T-helper 9 cell (primary cell): ENCODE data around the gene DACT3.
A peak's percentile ranks its signal among the peaks of the same experiment; 100 is the strongest.

Source experiments
- DNase-seq: peaks from one replicate; pipeline ENCODE4 v3.0.0-alpha.2; 2020

DACT3 gene

DNA sequence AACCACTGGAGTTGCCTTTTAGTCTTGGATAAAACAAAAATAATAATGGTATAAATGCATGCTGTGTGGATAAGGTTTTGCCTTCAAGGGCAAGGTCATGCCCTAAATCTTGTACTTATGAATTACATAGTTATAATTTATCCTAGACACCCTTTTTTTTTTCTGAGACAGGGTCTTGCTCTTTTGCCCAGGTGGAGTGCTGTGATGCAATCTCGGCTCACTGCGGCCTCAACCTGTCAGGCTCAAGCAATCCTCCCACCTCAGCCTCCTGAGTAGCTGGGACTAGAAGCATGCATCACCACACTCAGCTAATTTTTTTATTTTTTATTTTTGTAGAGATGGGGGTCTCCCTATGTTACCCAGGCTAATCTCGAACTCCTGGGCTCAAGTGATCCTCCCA, 7.7 kb upstream of the DACT3 start:
- no peak for DNase-seq

DNA sequence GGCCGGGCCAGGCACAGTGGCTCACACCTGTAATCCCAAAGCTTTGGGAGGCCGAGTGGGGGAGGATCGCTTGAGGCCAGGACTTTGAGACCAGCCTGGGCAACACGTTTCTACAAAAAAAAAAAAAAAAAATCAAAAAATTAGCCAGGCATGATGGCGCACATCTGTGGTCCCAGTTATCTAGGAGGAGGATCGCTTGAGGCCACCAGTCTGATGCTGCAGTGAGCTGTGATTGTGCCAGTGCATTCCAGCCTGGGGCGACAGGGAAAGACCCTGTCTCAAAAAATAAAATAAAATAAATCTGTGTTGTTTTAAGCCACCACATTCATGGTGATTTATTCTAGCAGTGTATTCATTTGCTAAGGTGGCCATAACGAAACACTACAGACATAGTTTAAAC, 4.1 kb upstream of the DACT3 start:
- no peak for DNase-seq

DNA sequence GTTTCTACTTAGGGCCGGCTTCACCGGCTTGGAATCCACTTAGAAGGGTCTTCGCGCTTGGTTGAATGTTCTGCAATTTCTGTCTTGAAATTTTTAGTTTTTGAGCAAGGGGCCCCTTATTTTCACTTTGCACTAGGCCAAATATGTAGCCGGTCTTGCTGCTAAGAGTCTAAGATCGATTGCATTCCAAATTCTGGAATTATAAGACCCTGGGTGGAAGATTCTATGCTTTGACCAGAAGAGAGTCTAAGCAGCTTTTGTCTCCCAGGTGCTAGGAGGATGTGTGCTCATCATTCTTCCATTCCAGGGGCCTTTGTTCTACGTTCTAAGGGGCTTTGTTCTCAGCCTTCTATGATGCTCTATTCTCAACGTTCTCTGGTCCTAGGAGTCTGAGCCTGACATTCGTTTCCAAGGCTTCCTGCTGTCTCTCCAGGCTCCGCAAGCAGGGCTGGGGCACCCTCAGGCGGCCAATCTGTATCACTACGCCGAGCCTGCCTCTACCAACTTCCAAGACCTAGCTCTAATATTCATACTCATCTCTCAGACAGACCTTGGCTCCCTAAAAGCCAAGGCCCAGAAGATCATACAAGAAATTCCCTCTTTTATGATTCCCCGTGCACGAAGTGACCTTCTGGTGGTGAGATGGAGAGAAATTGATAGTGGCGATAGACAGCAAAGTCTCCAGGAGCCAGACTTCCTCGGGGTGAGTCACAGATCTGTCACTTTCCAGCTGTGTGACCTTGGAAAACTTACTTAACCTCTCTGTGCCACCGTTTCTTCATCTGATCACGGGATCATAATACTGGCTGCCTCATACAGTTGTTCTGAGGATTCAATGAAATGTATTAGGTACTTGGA, 982 bp upstream of the DACT3 start:
- DNase-seq, result peak; percentile 67

DNA sequence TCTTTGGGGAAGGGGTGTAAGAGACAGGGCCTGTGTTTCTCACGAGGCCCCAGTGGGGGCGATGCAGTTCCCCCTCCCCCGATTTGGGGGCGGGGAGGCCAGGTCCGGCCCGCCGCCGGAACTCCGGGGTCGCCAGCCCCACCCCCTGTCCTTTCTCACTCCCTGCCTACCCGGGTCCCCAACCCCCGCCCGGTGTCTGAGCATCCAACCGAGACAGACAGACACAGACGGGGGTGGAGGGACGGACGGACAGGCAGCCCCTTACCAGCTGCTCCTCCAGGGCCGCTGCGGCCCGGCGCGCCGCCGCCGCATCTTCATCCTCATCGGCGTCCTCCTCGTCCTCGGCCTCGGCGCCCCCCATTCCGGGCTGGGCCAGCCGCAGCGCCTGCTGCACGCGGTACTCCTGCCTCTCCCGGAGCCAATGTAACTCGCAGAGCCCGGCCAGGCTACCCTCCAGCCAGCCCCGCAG, 397 bp downstream of the DACT3 start:
- DNase-seq, result no peak

DNA sequence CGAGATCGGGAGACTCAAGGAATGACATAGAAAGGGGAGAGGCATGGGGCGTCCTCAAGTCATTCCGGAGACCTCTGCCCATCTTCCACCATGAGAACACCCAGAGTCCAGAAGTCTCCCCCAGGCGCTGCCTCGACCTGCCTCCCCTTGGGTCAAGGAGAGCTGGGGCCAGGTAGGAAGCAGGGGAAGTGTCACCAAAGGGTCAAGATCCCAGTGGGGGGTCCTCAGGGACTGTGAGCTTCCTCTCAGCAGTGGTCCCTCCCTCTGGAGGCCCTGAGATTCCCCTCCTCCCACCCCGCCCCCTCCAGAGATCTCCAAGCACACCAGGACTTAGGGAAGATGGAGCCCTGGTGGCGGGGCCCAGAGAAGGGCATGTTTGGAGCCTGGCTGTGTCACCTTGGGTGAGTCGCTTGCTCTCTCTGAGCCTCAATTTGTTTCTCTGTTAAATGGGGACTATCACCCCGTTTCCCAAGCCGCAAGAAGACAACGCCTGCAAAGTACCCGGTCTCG, 919 bp downstream of the DACT3 start:
- DNase-seq, result no peak

DNA sequence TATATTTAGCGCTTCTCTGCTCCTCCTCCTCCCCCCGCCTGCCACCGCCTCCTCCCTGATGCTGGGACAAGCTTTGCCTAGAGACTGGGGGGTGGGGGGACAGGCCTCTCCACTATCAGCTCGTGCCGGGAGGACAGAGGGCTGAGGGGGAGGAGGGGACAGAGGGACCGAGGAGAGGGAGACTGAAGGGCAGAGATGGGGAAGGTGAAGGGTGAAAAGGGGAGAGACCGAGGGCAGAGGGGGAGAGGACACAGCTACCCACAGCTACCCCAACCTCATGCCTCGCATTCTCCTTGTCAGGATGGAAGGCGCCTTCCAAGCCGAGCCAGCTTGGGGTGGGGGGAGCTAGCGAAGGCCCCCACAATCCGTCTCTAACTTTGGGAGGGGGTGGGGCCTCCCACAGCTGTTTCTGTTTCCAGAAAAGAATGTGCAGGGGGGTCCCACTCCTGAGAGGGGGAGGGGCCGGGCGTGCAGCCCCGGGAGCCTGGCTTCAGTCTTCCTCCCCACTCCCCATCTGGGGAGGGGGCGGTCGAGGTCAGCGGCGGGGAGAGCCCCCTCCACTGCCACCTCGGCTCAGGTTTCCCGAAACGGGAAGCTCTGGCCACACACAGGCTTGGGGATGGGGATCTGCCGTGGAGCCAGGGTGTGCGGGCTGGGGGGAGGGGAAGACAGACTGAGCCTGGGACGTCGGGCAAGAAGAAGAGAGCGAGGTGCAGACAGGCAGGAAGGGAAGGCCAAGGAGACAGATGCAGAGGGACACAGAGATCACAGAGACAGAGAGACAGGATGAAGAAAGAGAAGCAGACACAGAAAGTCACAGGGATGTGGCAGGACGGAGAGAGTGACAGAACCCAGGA, 1.6 kb downstream of the DACT3 start:
- no peak for DNase-seq

DNA sequence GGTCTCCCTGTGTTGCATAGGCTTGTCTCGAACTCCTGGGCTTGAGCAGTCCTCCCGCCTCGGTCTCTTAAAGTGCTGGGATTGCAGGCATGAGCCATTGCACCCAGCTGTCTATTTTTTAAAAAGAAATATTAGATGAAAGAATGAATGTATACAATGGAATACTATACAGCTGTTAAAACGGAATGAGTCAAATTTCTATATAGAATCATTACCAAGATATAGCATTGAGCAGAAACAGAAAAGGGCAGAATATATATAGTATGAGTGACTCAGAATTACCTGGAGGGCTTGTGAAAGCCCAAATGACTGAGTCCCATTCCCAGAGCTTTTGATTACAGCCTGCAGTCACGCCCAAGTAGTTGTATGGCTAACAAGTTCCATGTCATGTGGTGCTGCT, 4.4 kb downstream of the DACT3 start:
- DNase-seq, result no peak

DNA sequence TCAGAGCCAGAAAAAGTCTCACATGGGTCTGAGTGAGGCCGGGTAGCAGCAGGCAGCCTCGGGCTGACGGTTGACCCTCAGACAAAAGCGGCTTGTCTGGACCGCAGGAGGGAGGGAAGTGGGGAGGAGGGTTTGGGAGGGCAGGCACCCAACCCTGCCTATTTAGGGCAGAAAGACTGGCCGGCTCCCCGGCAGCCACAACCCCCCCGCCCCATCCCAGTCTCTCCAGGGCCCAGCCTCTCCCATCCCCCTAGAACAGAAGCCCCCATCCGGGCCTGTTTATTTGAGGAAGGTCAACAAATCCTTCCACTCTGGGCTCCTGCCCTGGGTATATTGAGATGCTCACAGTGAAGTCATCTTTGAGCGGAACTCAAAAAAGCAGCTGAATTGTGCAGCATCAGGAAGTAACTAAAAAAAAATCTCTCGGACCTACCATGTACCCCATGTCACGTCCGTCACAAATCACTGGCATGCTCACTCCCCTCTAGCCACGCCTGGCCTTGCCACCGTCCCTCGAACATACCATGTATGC, 6.3 kb downstream of the DACT3 start:
- DNase-seq, result no peak

DNA sequence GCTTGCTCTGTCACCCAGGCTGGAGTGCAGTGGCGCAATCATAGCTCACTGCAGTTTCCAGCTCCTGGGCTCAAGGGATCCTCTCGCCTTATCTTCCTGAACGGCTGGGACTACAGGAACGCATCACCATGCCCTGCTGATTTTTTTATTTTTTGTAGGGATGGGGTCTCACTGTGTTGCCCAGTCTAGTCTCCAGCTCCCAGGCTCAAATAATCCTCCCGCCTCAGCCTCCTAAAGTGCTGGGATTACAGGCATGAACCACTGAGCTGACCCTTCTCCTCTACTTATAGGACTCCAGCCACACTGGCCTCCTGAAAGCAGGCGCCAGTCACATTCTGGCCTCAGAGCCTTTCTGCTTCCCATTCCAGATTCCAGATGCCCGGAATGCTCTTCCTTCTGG, 10.5 kb downstream of the DACT3 start:
- no peak for DNase-seq

DNA sequence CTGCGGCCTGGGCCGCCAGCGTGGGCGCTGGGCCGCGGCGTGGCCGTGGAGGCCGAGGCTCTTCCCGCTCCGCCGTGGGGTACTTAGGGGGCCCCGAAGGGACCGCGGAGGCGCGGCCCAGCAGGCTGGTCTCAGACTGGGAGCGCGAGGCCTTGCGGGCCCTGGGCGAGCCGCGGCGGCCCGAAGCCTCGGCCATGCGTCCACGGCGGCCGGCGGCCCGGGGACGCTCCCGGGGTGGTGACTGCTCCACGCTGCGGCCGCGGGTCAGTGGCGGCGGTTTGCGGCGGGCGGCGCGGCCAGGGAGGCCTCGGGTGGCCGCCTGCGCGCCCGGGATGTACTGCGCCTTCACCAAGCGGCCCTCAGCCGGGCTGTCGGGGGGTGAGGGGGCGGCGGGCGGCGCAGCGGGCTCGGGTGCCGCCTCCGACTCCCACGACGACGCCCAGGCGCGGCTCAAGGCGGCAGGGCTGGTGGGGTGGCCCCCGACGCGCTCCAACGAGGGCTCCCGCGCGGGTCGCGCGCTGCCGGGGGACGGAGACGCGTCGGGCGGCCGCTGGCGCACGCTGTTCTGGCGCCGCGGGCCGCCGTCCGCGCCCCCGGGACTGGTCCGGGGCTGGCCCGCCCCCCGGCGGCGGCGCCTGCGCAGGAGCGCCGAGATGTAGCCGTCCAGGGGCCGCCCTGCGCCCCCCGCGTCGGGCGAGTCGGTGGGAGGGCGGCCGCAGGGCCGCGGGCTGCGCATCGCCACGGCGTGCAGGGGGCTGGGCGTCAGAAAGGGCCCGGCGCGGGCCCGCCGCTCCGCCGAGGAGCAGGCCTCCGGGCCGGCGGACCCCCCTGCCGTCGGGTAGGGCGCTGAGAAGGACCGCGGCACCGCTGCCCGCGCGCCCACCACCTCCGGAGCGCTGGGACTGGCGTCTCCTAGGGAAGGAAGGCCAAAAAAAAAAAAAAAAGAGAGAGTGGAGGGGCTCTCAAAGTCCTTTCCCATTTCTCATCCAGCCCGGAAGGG, 11.7 kb downstream of the DACT3 start:
- no peak for DNase-seq

DNA sequence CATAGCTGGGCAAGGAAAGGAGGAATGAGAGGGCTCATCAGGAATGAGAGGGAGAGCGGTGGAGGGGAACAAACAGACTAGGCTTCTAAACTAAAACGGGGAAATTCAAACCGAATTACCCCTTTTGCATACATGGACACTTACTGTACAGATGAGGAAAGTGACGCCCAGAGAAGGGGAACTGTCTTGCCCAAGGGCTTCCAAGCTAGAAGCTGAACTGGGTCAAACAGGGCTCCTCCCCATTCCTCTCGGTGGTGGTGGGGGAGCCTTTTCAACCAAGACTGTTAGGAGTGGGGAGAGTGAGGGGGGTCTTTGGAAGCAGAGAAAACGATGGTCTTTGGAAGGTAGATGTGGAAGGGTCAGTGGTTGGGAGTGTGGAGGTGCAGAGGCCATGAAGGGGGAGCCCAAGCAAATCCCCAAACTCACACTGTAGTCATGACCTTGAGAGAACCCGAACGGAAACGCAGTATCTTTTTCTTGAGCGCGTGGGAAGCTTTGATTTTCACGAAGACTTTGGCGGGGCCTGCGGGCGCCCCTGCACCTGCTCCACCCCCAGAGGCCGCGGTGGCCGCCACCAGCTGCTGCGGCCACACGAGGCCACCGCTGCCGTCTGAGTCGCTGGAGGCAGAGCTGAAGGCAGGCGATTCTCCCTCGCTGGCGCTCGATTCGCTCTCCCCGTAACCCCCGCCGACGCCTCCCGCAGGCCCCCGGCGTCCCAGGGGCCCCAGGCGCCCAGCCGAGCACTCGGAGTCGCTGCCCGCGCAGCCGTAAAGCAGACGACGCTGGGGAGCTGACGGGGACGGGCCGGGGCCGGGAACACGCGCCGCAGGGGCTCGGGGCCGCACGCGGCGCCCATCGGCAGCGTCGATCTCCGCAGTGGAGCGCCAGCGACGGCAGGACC, 12.7 kb downstream of the DACT3 start:
- no peak for DNase-seq

DNA sequence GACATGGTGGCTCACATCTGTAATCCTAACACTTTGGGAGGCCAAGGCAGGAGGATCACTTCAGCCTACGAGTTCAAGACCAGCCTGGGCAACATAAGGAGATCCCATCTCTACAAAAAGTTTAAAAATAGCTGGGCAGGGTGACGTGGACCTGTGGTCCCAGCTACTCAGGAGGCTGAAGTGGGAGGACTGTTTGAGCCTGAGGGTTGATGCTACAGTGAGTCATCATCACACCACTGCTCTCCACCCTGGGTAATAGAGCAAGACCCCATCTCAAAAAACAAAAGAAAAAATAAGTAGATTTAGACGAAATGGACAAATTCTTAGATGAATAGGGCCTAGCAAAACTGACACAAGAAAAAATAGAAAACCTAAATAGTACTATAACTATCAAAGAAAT, 14.6 kb downstream of the DACT3 start:
- no peak for DNase-seq

DNA sequence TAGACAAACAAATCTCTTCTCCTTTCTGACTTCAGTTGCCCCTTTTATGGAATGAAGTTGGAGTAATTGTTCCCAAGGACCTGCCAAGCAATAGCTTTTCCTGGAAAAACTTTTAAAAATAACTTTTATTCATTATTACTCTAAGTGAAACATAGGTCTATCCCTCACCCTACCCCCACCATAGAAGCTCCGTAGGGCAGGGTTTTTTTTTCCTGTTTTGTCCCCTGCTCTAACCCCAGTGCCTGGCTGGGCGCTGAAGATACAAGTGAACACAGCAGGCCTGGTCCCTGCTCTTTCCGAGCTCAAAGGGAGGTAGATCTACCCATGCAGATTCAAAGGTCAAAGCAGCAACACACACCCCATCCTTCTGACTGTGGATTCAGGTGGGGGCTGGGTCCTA, 16.3 kb downstream of the DACT3 start:
- DNase-seq, result no peak

DNA sequence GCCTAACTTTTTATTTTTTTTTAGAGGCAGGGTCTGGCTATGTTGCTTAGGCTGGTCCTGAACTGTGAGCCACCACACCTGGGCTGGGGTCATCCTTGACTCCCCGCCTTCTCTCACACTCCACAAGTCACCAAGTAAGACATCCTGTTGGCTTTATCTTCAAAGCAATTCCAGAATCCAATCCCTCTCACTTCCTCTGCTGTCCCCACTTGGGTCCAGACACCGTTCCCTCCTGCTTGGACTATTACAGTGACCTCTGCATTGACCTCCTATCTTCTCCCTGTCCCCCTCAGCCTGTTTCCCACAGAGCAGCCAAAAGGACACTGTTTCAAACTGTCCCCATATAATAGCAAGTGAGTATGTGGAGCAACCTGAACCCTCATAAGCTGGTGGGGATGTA, 20.3 kb downstream of the DACT3 start:
- DNase-seq, result no peak

DNA sequence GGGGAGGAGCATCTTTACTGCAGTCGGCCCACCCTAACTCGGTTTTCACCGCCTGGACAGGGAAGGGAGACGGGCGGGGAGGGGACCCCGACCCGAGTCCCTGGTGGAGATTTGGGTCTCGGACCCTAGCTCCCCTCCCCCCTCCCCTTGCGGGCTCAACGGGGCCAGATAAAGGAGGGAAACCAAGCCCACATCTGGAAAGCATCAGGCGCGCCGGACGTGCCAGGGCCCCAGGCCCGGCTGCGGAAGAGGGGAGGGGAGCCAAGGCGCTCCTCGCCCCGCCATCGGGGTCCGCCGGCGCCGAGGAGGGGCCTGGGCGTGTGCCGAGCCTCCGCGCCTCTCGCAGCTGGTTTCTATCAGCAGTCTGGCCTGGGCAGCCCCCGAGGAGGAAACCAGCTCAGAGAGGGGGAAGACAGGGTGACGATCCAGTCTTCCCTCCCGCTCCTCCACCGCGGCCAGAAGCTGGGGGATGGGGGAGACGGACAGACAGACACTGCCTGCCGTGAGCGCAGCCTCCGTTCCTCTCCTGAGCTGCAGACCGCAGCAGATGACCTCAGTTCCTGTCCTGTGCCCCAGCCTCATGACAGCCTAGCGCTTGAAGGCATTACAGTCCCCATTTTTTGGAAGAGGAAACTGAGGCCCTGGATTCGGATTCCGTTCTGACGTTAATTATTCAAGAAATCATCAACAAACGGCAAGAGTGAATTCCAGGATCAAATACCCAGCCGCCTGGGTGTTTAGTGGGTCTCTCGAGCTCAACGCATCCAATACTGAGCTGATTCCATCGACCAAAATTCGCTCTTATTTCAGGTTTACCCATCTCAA, 21.4 kb downstream of the DACT3 start:
- no peak for DNase-seq

DNA sequence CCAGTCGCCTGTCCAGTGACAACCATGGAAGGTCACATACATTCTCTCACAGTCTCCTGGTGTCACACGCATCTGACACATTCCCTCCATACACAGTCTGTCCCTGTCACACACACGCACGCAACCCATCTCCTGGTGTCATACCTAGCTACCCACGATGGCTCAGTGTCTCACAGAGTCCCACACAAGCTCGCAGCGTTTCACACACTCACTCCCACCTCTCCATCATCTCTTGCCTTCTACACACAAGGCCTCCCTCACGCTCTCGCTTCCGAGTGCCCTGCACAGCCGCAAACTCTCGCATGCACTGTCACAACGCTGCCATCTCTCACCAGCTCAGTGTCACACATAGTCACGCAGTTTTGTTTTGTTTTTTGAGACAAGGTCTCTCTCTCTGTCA, 23.8 kb downstream of the DACT3 start:
- no peak for DNase-seq

DNA sequence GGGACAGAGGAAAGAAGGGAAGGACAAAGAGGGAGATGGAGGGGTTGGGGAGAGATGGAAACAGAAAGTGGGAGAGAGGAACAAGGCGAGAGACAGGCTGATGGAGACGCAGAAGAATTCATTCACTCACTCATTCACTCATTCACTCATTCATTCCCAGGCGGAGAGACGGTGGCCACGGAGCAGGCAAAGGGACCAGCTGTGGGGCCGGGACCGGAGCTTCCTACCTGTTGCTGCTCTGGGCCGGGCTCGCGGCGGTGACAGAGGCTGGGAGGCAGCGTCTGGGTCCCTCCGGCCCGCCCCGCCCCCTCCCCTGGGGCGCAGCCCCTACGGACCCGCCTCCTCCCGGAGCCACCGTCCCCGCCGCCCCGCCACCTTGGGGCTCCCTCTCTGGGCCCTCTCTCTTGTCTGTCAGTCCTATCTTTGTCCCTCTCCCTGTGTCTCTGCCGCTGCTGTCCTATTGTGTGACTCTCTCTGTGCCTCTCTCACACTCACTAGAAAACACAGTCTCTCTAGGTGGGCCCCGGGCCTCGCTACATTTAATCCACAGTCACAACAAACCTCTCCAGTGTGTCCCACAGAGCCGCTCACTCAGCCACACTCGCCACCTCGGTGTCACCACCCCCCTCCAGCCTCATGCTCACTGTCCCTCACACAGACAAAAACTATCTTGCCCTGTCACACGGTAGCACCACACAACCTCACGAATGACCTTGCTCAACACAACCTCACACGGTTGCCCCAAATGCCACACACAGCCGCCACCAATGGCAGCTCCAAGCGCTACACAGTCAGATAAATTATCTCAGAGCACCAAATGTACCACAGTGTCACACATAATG, 24.8 kb downstream of the DACT3 start, which contains the start of gene GNG8:
TSS of gene GNG8 (minus strand) at position 283 of the 842 bp plus-strand sequence. CDS start 1,520 bp downstream, outside the sequence.
- DNase-seq, result no peak

DNA sequence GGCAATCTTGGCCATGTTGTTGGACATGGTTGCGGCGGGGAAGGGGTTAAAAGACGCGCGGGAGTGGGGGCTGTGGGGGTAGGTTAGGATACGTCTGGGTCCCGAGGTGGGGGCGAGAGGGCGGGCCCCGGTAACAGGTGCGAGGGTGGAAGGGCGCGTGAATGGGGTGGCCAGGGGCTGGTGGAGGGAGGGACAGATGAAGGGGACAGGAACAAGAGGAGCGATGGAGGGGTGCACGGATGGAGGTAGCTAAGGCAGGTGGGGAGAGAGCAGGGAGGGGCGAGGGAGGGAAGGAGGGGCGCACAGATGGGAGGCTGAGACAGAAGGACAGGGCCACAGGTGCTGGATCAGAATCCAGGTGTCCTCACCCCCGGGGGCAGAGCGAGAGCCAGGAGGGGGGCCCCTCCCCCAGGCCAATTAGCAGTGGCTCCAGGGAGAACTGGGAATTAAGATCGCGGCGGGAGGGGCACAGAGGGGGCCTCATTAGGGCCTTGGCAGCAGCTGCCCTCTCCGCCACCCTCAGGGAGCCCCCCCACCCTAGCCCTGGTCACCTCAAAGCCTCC, 26.2 kb downstream of the DACT3 start:
- DNase-seq, result no peak
